Measurements from ENCODE around the gene IMMP2L. TPM values are rescaled to one million over a fixed set of nuclear protein-coding genes. Genes with fewer than 3 reads are reported as not detected.
A peak's percentile ranks its signal among the peaks of the same experiment; 100 is the strongest.

IMMP2L gene
- total RNA-seq, 1 donor from 2014 or later = 19.0 TPM

GRCh38 chr7:111098926-111099250 lies 463.4 kb downstream of the IMMP2L start:
- no peak for FAIRE-seq

GRCh38 chr7:111098011-111098925 lies 464.0 kb downstream of the IMMP2L start:
- Histone ChIP-seq H3K27me3 (ENCODE audit: control insufficient read depth, insufficient read depth, low read length) (no peaks in the 10 kb centered on the region), H3K4me3 (ENCODE audit: low read depth, low read length) (no peak overlapping the region), H3K36me3 (ENCODE audit: control insufficient read depth, insufficient read depth, low read length) (no peaks in the 10 kb centered on the region)
- DNase-seq (ENCODE audit: low read depth) (peak; percentile 31), FAIRE-seq (no peak)
- TF ChIP-seq CTCF (IDR thresholded peaks at IDR 0.05; ENCODE audit: insufficient read depth, low read length, severe bottlenecking) = peak; percentile 61

More at GRCh38 chr7:111098926-111099250, 463.4 kb downstream of the IMMP2L start:
- H3K27me3 ChIP-seq (ENCODE audit: control insufficient read depth, insufficient read depth, low read length) = no peaks in the 10 kb centered on the region
- H3K4me3 ChIP-seq (ENCODE audit: low read depth, low read length) = no peak overlapping the region
- no peaks in the 10 kb centered on the region for H3K36me3 ChIP-seq (ENCODE audit: control insufficient read depth, insufficient read depth, low read length)
- DNase-seq (ENCODE audit: low read depth) = no peak
- no peak for TF ChIP-seq CTCF (IDR thresholded peaks at IDR 0.05; ENCODE audit: insufficient read depth, low read length, severe bottlenecking)

- no peak for TF ChIP-seq CTCF (IDR thresholded peaks at IDR 0.05; ENCODE audit: insufficient read depth, low read length, severe bottlenecking)
- FAIRE-seq = no peak
- Histone ChIP-seq H3K27me3 (ENCODE audit: control insufficient read depth, insufficient read depth, low read length) (no peaks in the 10 kb centered on the region), H3K36me3 (ENCODE audit: control insufficient read depth, insufficient read depth, low read length) (no peaks in the 10 kb centered on the region), H3K4me3 (ENCODE audit: low read depth, low read length) (no peak overlapping the region)
- DNase-seq (ENCODE audit: low read depth) = no peak
Observed at GRCh38 chr7:111096997-111097396, 465.3 kb downstream of the IMMP2L start.

- FAIRE-seq (no peak), DNase-seq (ENCODE audit: low read depth) (no peak)
- TF ChIP-seq CTCF (IDR thresholded peaks at IDR 0.05; ENCODE audit: insufficient read depth, low read length, severe bottlenecking) = no peak
- H3K36me3 ChIP-seq (ENCODE audit: control insufficient read depth, insufficient read depth, low read length) = no peaks in the 10 kb centered on the region
- H3K4me3 ChIP-seq (ENCODE audit: low read depth, low read length) = no peak overlapping the region
- H3K27me3 ChIP-seq (ENCODE audit: control insufficient read depth, insufficient read depth, low read length) = no peaks in the 10 kb centered on the region
Observed at GRCh38 chr7:111094419-111094818, 467.9 kb downstream of the IMMP2L start.

- Histone ChIP-seq H3K4me3 (ENCODE audit: low read depth, low read length) (no peak overlapping the region), H3K27me3 (ENCODE audit: control insufficient read depth, insufficient read depth, low read length) (no peaks in the 10 kb centered on the region), H3K36me3 (ENCODE audit: control insufficient read depth, insufficient read depth, low read length) (no peaks in the 10 kb centered on the region)
- no peak for TF ChIP-seq CTCF (IDR thresholded peaks at IDR 0.05; ENCODE audit: insufficient read depth, low read length, severe bottlenecking)
- DNase-seq (ENCODE audit: low read depth) (no peak), FAIRE-seq (no peak)
Observed at GRCh38 chr7:111093496-111093895, 468.8 kb downstream of the IMMP2L start.
